NCI-H345 treated with DMSO at 0.1 percent for 48 hours (cell line): ENCODE data around the gene PWWP2A.
"Not testable (repeated sequence)": the region's sequence is repeated elsewhere in the genome, so short reads cannot be mapped to it uniquely, and the experiment has no call there.

Experiments used
- DNase-seq: peaks from one replicate; lab custom pipeline; 2025; ENCODE audit not compliant: unreplicated experiment; lab: John Stamatoyannopoulos, UW

The PWWP2A gene

GRCh38 chr5:160081495-160081894, 37.8 kb downstream of the PWWP2A start:
- DNase-seq, result no peak

- no peak for DNase-seq
Observed at GRCh38 chr5:160079753-160080152, 39.5 kb downstream of the PWWP2A start.

- DNase-seq, result no peak
Observed at GRCh38 chr5:160076997-160077396, 42.3 kb downstream of the PWWP2A start.

GRCh38 chr5:160075073-160075472, 44.2 kb downstream of the PWWP2A start:
- DNase-seq, result no peak

GRCh38 chr5:160071916-160072315, 47.3 kb downstream of the PWWP2A start:
- no peak for DNase-seq

GRCh38 chr5:160071516-160071915, 47.7 kb downstream of the PWWP2A start:
- DNase-seq, result no peak

- DNase-seq, result not testable (repeated sequence)
Observed at GRCh38 chr5:160069120-160069519, 50.1 kb downstream of the PWWP2A start.

- DNase-seq, result no peak
Observed at GRCh38 chr5:160064995-160065614, 54.1 kb downstream of the PWWP2A start.

- no peak for DNase-seq
Observed at GRCh38 chr5:160064417-160064810, 54.8 kb downstream of the PWWP2A start.

GRCh38 chr5:160061770-160062169, 57.5 kb downstream of the PWWP2A start:
- DNase-seq, result no peak

GRCh38 chr5:160060001-160060400, 59.2 kb downstream of the PWWP2A start:
- no peak for DNase-seq

- no peak for DNase-seq
Observed at GRCh38 chr5:160057256-160057655, 62.0 kb downstream of the PWWP2A start.

- DNase-seq, result no peak
Observed at GRCh38 chr5:160054831-160055230, 64.4 kb downstream of the PWWP2A start.

GRCh38 chr5:160054047-160054446, 65.2 kb downstream of the PWWP2A start:
- DNase-seq, result no peak

- no peak for DNase-seq
Observed at GRCh38 chr5:160049099-160049498, 70.2 kb downstream of the PWWP2A start.

- DNase-seq, result no peak
Observed at GRCh38 chr5:160048131-160048530, 71.1 kb downstream of the PWWP2A start.

GRCh38 chr5:160047423-160047822, 71.8 kb downstream of the PWWP2A start:
- DNase-seq, result no peak

GRCh38 chr5:160044967-160045366, 74.3 kb downstream of the PWWP2A start:
- no peak for DNase-seq

- no peak for DNase-seq
Observed at GRCh38 chr5:160044391-160044804, 74.9 kb downstream of the PWWP2A start.

GRCh38 chr5:160042671-160043070, 76.6 kb downstream of the PWWP2A start:
- no peak for DNase-seq
